GM19397 (cell line): Measurements from ENCODE around the gene GLP2R.

ENCODE experiments used
- ATAC-seq: cut with Tn5 transposase; IDR thresholded peaks from one replicate; pipeline ENCODE4 v1.9.1; 2021; ENCODE audit warnings: mild to moderate bottlenecking, moderate library complexity; ENCODE audit not compliant: unreplicated experiment

Gene GLP2R

DNA sequence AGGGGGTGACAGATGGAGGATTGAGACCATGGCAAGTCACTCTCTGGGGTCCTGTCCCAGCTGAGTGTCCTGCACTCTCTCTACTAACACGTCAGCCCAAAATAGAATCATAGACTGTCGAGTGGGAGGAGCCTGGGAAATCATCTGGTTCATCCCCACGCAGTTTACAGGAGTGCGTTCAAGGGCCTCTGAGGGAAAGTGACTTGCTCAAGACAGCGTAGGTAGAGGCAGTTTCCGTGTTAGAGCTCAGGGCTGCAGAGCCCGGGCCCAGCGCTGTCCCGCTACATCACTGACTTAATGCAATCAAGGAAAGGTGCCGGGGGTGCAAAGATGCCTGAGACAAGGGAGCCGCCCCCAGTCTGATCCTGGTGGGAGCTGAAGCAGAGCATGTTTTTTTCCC, 14.2 kb upstream of the GLP2R start:
- no peak for ATAC-seq

DNA sequence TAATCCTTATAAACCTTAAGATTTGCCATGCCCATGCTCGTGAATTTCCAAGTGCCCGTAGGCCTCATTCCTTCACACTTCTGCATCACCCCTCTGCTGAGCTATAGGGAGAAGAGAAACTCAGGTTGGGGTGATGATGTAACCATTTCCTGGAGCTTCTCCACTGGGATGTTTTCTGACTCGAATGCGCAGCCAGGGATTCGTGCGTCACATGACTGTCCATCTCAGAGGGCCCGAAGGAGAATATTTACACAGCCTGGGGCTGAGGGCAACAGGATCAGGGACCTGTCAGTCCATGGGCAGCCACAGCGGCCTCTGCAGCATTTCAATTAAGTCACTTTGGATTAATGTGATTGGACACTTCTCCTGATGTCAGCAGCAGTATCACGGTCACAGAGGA, 12.6 kb upstream of the GLP2R start:
- no peak for ATAC-seq

DNA sequence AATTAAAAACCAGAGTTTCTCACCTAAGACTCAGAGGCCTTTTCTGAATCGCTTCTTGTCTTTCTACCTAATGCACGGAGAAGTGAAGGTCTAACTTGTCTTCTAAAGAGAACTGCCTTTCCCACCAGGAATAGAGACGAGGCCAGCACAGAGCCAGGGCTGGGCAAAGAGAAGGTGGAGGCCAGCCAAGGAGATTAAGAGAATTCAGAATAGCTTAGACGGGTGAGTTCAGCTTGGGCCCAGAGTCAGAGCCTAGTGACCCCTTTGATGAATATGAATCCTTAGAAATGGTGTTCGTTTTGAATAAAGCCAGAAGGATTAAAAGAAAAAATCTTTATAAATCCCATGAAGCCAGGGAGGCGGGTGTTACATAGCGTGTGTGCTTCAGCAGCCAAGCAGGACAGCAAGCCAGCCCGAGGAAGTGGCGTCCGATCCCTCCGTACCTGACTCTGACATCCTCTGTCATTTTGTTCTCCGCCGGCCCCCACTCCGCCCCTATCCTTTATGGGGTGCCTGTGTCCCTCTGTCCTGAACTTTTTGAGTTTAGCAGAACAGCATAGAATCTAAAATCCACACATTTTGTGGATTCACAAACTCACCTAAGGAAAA, 11.3 kb upstream of the GLP2R start:
- no peak for ATAC-seq

DNA sequence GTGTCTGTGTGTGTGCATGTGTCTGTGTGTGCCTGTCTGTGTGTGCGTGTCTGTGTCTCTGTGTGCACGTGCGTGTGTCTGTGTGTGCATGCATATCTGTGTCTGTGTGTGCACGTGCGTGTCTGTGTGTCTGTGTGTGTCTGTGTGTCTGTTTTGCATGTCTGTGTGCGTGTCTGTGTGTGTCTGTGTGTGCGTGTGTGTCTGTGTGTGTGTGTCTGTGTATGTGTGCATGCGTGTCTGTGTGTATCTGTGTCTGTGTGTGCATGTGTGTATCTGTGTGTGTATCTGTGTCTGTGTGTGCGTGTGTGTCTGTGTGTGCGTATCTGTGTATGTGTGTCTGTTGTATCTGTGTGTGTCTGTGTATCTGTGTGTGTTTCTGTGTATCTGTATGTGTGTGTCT, 9.3 kb upstream of the GLP2R start:
- no peak for ATAC-seq

DNA sequence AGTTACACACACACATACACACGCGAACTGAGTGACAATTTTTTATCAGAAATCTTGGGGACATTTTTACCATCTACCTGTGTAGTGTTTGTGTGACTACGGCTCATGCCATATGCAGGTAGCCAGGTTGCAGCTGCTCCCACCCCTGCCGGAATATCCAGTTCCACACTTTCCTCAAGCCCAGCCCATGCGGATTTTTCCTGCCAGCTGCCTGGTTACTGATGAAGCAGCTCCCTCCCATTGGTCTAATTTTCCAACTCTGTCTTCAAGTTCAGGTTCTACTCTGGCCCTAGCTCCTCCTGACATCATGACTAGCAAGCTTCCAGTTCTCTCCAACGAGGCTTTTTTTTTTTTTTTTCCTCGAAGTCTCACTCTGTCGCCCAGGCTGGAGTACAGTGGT, 8.6 kb upstream of the GLP2R start:
- no peak for ATAC-seq

DNA sequence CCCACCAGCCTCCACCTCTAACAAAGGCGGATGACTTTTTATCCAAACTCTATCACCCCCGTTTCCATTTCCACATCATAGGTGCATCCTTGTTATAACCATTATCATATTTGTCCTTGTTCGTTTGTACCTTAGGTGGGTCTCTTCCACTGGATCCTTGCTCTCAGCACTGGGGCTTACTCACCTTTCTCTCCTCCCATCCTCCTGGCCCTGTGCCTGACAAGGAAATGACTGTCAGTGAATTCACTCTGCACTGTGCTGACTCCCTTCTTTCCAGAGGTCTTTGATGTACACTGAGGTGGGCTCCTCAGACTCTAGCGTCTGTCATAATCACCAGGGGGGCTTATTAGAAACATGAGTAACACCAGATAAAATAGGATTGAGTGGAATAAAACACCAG, 7.0 kb upstream of the GLP2R start:
- ATAC-seq = no peak

DNA sequence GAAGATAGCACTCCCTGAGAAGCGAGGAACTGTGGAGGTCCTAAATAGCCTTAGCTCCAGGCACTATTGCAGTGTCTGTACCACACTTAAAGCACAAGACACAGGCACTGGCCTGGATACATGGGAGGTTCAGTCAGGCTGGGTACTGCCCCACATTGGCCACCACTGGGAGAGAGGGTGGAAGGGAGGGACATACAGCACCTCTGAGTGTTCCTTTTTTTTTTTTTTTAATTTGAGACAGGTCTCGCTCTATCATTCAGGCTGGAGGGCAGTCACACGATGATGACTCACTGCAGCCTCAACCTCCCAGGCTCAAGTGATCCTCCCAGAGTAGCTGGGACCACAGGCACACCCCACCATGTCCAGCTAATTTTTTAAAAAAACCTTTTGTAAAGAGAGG, 5.3 kb upstream of the GLP2R start:
- no peak for ATAC-seq

DNA sequence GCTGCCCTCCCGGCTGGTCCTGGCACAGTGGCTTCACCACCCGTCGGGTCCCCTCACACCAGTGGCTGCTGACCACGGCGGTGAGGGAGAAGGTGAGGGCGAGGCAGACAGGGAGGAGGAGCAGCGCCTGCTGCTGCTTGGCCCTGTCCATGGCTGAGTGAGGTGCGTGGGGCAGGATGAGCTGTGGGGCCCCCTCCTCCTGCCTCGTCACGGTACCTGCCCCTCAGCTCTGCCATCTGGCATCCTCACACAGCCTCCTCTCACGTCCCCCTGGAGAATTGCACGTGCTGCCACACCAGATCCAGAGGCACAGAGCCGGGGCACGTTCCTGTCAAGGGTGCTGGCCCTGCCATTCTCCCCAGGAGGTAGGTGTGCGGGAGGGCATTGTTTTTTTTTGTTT, 3.8 kb upstream of the GLP2R start, which contains the start of gene GSG1L2:
GSG1L2 (minus strand) TSS at position 159 of the 400 bp plus-strand sequence; CDS start at position 151, 8 bp downstream.
- no peak for ATAC-seq

DNA sequence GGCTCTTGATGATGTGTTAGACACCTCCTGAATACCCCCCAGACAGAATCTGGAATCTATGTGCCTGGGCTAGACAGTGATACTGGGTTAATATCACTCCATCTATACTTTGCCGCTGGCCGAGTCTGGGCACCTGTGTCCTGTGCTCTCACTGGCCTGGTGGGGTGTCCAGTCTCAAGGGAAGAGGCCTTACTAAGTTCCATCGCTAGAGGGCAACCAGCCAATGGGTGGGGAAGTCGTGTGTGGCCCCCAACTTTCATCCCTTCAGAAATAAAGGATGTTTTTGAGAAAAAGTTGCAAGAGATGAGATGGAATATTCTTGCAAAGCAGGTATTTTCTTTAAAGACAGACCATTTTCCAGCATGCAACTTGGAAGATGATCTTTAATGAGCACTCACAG, 1.6 kb upstream of the GLP2R start:
- no peak for ATAC-seq

DNA sequence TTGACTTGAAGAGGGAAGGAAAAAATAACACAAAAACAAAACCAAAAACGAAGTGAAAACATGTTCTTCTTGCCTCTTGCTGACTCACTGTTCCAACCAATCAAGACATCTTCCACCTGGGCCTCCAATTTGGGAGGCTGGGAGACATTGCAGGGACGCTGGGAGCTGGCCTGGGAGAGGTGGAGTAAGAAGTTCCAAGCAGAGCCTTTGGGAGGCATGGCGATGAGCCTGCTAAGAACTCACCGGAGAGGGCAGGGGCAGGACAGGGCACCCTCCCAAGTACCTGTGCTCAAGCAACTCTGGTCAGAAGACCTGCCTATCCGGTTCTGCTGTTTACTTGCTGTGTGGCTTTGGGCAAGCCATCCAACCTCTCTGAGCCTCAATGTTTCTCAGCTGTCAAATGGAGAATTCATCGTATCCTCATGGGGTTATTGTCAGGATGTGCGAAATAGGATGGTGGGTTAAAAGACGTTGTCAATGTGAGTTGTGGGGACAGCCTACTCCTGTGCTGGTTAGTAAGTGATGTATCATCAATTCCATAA, 856 bp upstream of the GLP2R start:
- no peak for ATAC-seq

DNA sequence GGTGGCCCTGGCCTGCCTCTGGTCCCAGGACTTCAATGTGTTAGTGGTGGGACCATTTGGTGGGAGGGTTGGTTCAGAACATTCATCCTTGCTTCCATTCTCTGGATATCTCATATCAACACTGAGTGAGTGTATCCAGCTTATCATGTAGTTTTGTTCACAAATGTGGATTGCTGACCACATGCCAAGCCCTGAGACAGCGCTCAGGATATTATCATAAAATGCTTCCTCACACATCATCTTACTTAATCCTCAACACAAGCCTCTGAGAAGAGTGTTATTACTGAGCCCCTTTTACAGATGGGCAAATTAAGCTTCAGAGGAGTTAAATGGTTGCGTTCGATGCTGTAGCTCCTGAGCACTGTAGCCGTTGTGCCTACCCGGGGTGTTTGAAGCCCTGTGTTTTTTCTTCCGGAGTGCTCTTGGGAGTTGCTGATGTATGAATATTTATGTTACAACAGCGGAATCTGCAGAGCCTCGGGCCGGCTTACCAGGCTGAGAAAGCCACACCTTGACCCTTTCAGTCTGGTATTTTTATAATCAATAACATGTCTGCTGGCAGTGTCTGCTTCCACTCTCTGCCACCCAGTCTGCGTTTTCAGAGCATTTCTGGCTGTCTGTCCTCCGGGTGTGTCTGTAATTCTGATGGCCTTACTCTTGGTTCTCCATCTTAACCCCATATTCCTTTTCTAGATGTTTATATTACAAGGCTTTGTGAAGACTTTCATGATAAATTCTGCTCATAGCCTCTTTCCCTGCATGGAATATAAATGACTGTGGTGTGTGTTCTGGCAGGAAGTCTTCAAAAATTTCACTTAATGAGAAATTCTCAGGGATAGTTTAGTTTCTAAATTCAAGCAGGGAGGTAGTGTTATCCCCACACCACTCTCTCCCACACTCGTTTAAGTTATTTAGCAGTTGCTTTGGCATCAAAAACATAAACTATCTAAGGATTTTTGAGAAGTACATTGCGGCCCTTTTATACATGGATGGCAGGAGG, 2.9 kb downstream of the GLP2R start:
- no peak for ATAC-seq

DNA sequence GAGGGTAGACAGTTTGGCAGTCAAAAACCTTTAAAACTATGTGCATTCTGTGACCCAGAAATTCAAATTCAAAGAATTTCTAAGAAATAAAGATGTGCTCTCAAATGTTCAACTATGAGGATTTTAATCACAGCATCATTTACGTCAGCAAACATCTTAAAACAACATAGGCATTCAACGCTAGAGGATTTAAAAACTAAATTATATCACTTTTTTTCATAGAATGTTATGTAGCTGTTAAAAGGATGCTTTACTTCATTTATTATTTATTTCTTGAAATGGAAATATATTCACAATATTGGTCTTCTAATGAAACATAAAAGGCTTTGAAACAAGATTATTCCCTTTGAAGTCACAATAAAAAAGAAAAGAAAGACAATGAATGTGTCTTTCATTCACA, 3.6 kb downstream of the GLP2R start:
- ATAC-seq = no peak

DNA sequence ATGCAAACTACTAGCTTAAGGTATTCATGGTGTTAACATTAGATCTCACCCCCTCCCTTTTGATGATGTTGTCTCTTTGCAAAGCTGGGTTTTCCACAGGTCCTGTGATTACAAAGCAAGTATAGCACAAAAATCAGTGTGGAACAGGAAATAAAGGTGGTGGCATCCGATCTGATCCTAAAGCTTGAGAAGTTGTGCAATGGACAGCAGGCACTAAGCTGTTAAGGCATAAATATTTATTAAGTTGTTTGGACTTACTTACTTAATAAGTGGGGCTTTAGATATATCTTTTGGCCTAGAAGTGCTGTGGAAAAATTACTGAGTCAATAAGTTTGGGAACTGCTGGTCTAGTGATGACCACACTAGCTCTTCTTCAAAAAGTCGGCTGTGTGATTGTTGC, 5.0 kb downstream of the GLP2R start:
- ATAC-seq = no peak

DNA sequence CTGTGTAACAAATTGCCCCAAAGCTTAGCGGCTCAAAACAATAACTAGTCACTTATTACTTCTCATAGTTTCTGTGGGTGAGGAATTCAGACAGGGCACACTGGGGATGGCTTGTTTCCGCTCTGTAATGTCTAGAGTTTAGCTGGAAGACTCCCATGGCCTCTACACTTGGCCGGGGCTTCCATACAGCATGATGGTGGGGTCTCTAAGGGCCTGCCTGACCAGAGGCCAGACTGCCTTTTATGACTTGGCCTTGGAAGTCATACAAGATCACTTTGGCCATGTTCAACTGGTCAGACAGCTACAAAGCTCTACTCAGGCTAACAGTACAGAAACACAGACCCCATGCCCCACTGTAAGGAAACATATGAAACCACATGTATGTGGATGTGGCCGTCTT, 8.2 kb downstream of the GLP2R start:
- ATAC-seq = no peak

DNA sequence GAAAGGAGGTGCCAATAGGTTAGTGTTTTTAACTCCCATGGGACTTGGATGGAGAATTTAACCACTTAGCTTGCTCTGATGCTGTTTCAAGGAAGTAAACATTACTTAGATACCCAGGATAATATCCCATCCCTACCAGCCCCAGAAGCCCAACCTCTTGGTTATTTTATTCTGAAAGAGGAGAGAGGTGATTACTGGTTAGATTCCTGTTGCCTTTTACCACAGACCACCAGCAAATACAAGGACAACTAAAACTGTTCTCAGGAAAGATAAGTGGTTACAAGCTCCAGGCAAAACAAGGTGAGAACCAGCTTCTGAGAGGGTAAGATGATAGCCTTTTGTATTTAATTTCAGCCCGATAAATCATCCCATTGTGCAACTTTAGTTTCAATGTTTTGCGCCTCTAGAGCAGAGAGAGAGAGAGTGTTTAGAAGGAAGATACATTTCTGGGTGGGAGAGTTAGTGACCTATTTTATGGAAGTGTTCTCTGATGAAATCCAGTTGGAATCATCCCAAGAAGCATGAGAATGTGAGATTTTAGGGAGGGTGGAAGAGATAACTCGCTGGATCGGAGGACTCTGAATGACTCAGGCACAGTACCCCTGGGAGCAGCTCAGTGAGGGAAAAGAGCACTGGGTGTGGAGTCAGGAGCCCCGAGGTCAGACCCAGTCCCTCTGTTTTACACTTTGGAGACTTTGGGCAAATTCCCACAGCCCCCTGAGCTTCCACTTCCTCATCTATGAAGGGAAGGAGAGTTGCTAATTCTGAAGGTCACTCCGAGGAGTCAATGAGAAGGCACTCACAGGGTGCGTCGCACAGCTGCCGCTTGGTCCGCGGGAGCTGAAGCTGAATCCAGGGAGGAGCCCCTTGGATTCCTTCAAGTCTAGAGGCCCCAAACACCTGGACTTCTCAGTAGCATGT, 12.1 kb downstream of the GLP2R start:
- ATAC-seq = no peak

DNA sequence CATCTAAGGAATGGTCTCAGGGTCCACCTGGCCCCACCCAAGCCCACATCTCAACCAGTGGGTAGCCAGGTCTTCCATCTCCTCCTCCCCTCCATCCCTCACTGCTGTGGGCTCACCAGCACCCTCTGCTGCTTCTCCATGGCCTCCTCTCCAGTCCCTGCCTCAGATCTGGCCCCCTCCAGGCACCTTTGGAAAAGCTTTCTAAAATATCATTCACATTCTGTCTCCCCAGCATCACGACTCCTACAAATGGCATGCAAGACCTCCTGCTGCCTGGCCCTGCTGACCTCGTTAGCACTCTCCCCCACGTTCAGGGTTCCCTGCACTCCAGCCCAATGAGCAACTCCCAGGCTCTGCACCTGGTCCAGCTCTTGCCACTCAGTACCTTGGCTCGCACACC, 13.7 kb downstream of the GLP2R start:
- ATAC-seq = no peak

DNA sequence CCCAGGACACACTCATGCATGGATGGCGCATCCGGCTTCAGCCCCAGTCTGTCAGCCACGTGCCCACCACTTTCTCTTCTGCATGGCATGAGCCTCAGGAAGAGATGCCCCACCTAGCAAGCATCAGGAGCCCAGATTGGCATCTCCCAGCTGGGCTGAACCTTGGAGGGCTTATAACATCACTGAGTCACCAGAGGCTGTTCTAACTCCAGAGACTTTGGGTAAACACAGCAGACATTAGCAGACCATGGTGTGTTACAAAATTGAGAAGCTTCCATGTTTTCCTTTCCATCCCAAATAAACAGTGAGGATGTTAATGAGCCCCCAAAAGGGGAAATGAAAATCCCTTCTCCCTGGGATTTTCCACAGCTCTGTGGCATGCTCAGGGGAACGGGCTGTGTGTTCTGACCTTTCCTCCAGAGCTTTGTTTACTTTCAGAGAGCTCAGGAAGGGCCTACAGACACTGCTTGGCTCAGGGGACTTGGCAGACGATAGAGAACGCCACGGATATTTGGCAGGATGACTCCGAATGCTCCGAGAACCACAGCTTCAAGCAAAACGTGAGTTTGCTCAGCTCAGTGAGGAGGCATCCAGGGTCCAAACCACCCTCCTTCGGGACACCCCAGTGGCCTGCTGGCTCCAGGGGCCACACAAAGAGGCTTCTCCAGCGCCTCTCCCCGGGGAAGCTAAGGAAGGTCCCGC, 16.5 kb downstream of the GLP2R start:
- ATAC-seq = no peak

DNA sequence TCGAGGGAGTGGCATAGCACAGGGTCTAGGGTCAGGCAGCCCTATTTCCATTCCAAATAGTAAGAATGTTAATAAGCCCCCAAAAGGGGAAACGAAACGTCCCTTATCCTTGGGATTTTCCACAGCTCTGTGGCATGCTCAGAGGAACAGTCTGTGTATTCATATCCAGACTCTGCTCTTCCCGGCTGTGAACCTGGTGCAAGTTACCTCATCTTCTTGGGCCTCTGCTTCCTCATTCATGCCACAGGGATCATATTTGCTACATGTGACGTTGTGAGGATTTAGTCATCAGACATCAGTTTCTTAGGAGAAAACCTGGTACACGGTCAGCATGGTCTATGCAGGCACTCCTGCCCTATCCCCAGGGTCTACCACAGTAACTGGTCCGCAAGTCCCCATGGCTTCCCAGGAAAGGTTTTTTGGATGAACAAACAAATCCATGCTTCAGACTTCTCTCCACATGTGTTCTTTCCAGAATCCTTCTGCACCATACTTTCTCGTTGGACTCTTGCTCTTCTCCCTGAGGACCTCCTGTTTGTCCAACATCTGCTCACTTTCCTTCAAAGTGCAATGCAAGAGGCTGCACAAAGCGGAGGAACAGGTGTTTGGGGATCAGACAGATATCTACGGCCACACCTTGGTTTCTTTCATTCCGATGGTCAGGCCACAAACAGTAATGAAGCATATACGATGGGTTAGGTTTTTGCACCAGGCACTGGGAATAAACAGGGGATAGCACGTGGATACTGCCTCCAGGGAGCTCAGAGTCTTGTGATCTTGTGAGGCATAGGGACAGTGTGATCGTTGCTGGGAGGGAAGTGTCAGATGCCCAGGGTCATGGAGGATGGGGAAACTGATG, 17.7 kb downstream of the GLP2R start:
- ATAC-seq = no peak

DNA sequence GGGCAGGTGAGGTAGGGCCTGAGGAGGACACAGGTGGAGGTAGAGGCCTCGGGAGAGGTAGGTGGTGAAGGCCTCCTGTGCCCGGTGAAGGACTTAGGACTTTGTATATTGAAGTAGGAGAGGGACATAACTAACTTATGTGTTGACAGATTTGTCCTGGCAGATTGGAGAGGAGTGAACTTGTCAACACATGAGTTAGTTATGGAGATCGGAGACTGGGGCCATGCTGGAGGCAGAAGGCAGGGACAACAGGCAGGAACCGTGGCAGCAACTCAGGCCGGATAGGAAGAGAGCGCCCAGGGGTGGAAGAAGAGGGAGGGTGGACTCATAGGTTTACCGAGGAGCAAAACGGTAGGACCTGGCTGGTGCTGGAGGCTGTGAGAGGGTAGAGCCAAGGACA, 18.4 kb downstream of the GLP2R start:
- no peak for ATAC-seq
